Stimulated activated effector memory CD8-positive, alpha-beta T cell treated with anti-CD3 and anti-CD28 coated beads, Interleukin-12 subunit alpha, Interleukin-12 subunit beta, amount 100 ng/mL, for 72 hours (primary cell): ENCODE data around the gene CAMSAP1.

Experiments used
- ATAC-seq: fragments of 150-1000 bp; cut with Tn5 transposase; 2 replicates; pipeline ENCODE4 v1.10.0; 2021
- DNase-seq, 2 donors: peaks; one replicate each; pipeline ENCODE4 v3.0.0; 2021 to 2022; ENCODE audit warnings: low spot score in 2 of 2
- H3K27ac Mint-ChIP-seq: one replicate; pipeline ENCODE4 v1.8.0; 2022; ENCODE audit warnings: mild to moderate bottlenecking, mixed read lengths
- H3K36me3 Mint-ChIP-seq: one replicate; pipeline ENCODE4 v1.8.0; 2022; ENCODE audit warnings: mild to moderate bottlenecking, mixed read lengths
- H3K4me1 Mint-ChIP-seq: one replicate; pipeline ENCODE4 v1.8.0; 2022; ENCODE audit warnings: mixed read lengths
- H3K4me3 Mint-ChIP-seq: one replicate; pipeline ENCODE4 v1.8.0; 2022; ENCODE audit warnings: mild to moderate bottlenecking, mixed read lengths
- H3K9me3 Mint-ChIP-seq: one replicate; pipeline ENCODE4 v1.8.0; 2022; ENCODE audit warnings: mixed read lengths

Gene CAMSAP1

GRCh38 chr9:135864447-135865049, 42.8 kb downstream of the CAMSAP1 start:
- Mint-ChIP-seq H3K36me3 (peaks cover 56% of the 10 kb centered on the region), H3K9me3 (no peaks in the 10 kb centered on the region), H3K4me1 (peaks cover 41% of the 10 kb centered on the region), H3K4me3 (no peak overlapping the region), H3K27ac (peak overlapping the region; percentile 43)
- DNase-seq (peak; percentile 60 to 85), ATAC-seq (peak; percentile 64)

GRCh38 chr9:135862809-135863208, 44.5 kb downstream of the CAMSAP1 start:
- no peaks in the 10 kb centered on the region for H3K9me3 Mint-ChIP-seq
- peak; percentile 79 for ATAC-seq
- H3K36me3 Mint-ChIP-seq: peaks cover 55% of the 10 kb centered on the region
- DNase-seq: no peak
- peak overlapping the region; percentile 32 for H3K4me3 Mint-ChIP-seq
- H3K4me1 Mint-ChIP-seq: peaks cover 55% of the 10 kb centered on the region
- no peak overlapping the region for H3K27ac Mint-ChIP-seq

- ATAC-seq (peak; percentile 64), DNase-seq (no peak)
- Mint-ChIP-seq H3K4me3 (no peak overlapping the region), H3K4me1 (peaks cover 46% of the 10 kb centered on the region), H3K27ac (peak overlapping the region; percentile 17), H3K36me3 (peaks cover 49% of the 10 kb centered on the region), H3K9me3 (no peaks in the 10 kb centered on the region)
Measured at GRCh38 chr9:135858491-135859185, 48.7 kb downstream of the CAMSAP1 start.

GRCh38 chr9:135857843-135858242, 49.5 kb downstream of the CAMSAP1 start:
- no peaks in the 10 kb centered on the region for H3K9me3 Mint-ChIP-seq
- ATAC-seq (no peak), DNase-seq (no peak)
- H3K4me3 Mint-ChIP-seq: no peak overlapping the region
- peaks cover 43% of the 10 kb centered on the region for H3K36me3 Mint-ChIP-seq
- no peak overlapping the region for H3K27ac Mint-ChIP-seq
- peaks cover 39% of the 10 kb centered on the region for H3K4me1 Mint-ChIP-seq

- peaks cover 39% of the 10 kb centered on the region for H3K36me3 Mint-ChIP-seq
- no peak for ATAC-seq
- peaks cover 35% of the 10 kb centered on the region for H3K4me1 Mint-ChIP-seq
- no peaks in the 10 kb centered on the region for H3K9me3 Mint-ChIP-seq
- no peak overlapping the region for H3K27ac Mint-ChIP-seq
- no peak for DNase-seq
- no peak overlapping the region for H3K4me3 Mint-ChIP-seq
Measured at GRCh38 chr9:135857371-135857786, 50.0 kb downstream of the CAMSAP1 start.

GRCh38 chr9:135851748-135852147, 55.6 kb downstream of the CAMSAP1 start:
- ATAC-seq: no peak
- DNase-seq: no peak
- H3K4me1 Mint-ChIP-seq: peaks cover 34% of the 10 kb centered on the region
- no peak overlapping the region for H3K27ac Mint-ChIP-seq
- H3K4me3 Mint-ChIP-seq: no peak overlapping the region
- no peaks in the 10 kb centered on the region for H3K9me3 Mint-ChIP-seq
- H3K36me3 Mint-ChIP-seq: peaks cover 37% of the 10 kb centered on the region

- ATAC-seq (peak; percentile 75), DNase-seq (no peak)
- no peak overlapping the region for H3K4me3 Mint-ChIP-seq
- H3K4me1 Mint-ChIP-seq: peaks cover 31% of the 10 kb centered on the region
- peaks cover 43% of the 10 kb centered on the region for H3K36me3 Mint-ChIP-seq
- H3K9me3 Mint-ChIP-seq: no peaks in the 10 kb centered on the region
- no peak overlapping the region for H3K27ac Mint-ChIP-seq
Measured at GRCh38 chr9:135850737-135851136, 56.6 kb downstream of the CAMSAP1 start.

- H3K4me1 Mint-ChIP-seq: peaks cover 35% of the 10 kb centered on the region
- peaks cover 7% of the 10 kb centered on the region for H3K9me3 Mint-ChIP-seq
- peaks cover 39% of the 10 kb centered on the region for H3K36me3 Mint-ChIP-seq
- ATAC-seq (no peak), DNase-seq (no peak)
- H3K4me3 Mint-ChIP-seq: no peak overlapping the region
- H3K27ac Mint-ChIP-seq: no peak overlapping the region
Measured at GRCh38 chr9:135849181-135849580, 58.2 kb downstream of the CAMSAP1 start.

GRCh38 chr9:135848341-135849047, 58.9 kb downstream of the CAMSAP1 start:
- Mint-ChIP-seq H3K4me3 (no peak overlapping the region), H3K27ac (no peak overlapping the region), H3K9me3 (peaks cover 10% of the 10 kb centered on the region), H3K4me1 (peaks cover 40% of the 10 kb centered on the region), H3K36me3 (peaks cover 43% of the 10 kb centered on the region)
- no peak for DNase-seq
- no peak for ATAC-seq

GRCh38 chr9:135847833-135848232, 59.5 kb downstream of the CAMSAP1 start:
- Mint-ChIP-seq H3K36me3 (peaks cover 43% of the 10 kb centered on the region), H3K27ac (no peak overlapping the region), H3K4me1 (peaks cover 40% of the 10 kb centered on the region), H3K9me3 (peaks cover 10% of the 10 kb centered on the region), H3K4me3 (no peak overlapping the region)
- DNase-seq (no peak), ATAC-seq (no peak)

GRCh38 chr9:135840539-135840938, 66.8 kb downstream of the CAMSAP1 start:
- ATAC-seq (no peak), DNase-seq (no peak)
- Mint-ChIP-seq H3K4me3 (no peak overlapping the region), H3K9me3 (peaks cover 10% of the 10 kb centered on the region), H3K27ac (no peak overlapping the region), H3K36me3 (peaks cover 14% of the 10 kb centered on the region), H3K4me1 (peaks cover 16% of the 10 kb centered on the region)

GRCh38 chr9:135840107-135840506, 67.2 kb downstream of the CAMSAP1 start:
- H3K36me3 Mint-ChIP-seq: peaks cover 12% of the 10 kb centered on the region
- H3K4me3 Mint-ChIP-seq: no peak overlapping the region
- H3K27ac Mint-ChIP-seq: no peak overlapping the region
- DNase-seq (no peak), ATAC-seq (no peak)
- H3K4me1 Mint-ChIP-seq: peaks cover 16% of the 10 kb centered on the region
- peaks cover 10% of the 10 kb centered on the region for H3K9me3 Mint-ChIP-seq

GRCh38 chr9:135839516-135839915, 67.8 kb downstream of the CAMSAP1 start:
- H3K4me3 Mint-ChIP-seq: no peak overlapping the region
- DNase-seq: no peak
- no peak overlapping the region for H3K27ac Mint-ChIP-seq
- peaks cover 9% of the 10 kb centered on the region for H3K36me3 Mint-ChIP-seq
- peaks cover 16% of the 10 kb centered on the region for H3K4me1 Mint-ChIP-seq
- H3K9me3 Mint-ChIP-seq: peaks cover 7% of the 10 kb centered on the region
- ATAC-seq: no peak

- H3K9me3 Mint-ChIP-seq: no peaks in the 10 kb centered on the region
- no peak for ATAC-seq
- H3K27ac Mint-ChIP-seq: no peak overlapping the region
- no peaks in the 10 kb centered on the region for H3K4me1 Mint-ChIP-seq
- no peak overlapping the region for H3K4me3 Mint-ChIP-seq
- DNase-seq: no peak
- no peaks in the 10 kb centered on the region for H3K36me3 Mint-ChIP-seq
Measured at GRCh38 chr9:135835131-135835530, 72.2 kb downstream of the CAMSAP1 start.

- Mint-ChIP-seq H3K36me3 (no peaks in the 10 kb centered on the region), H3K4me1 (no peaks in the 10 kb centered on the region), H3K9me3 (peaks cover 2% of the 10 kb centered on the region), H3K4me3 (no peak overlapping the region), H3K27ac (no peak overlapping the region)
- ATAC-seq: no peak
- no peak for DNase-seq
Measured at GRCh38 chr9:135833864-135834263, 73.5 kb downstream of the CAMSAP1 start.

- Mint-ChIP-seq H3K4me3 (no peak overlapping the region), H3K36me3 (peaks cover 14% of the 10 kb centered on the region), H3K4me1 (peaks cover 9% of the 10 kb centered on the region), H3K9me3 (peaks cover 2% of the 10 kb centered on the region), H3K27ac (no peak overlapping the region)
- ATAC-seq (no peak), DNase-seq (no peak)
Measured at GRCh38 chr9:135830496-135830895, 76.8 kb downstream of the CAMSAP1 start.
